ENCODE measurements around the gene KLHDC10. TPM values are rescaled to one million over a fixed set of nuclear protein-coding genes. Genes with fewer than 3 reads are reported as not detected.

KLHDC10 gene
- total and polyA plus RNA-seq, 2 of the 13 experiments (the other 11 are each of a cell fraction or from before 2014, with no cell fraction given) = 11.9 to 21.6 TPM

GRCh38 chr7:130113887-130114286 is 43.6 kb downstream of the KLHDC10 start (continued):
- no peak; the same call in 1 of the 2 replicates for TF ChIP-seq ZNF503 (CRISPR knock-in tag; IDR thresholded peaks at IDR 0.05)
- no peak for TF ChIP-seq MBNL3 (CRISPR knock-in tag; conservative IDR thresholded peaks at IDR 0.05)
- no peak for TF ChIP-seq SRSF9 (IDR thresholded peaks at IDR 0.05; ENCODE audit: borderline replicate concordance, insufficient read depth, low read depth, low read length, poor library complexity, severe bottlenecking)
- TF ChIP-seq ZNF17 (CRISPR knock-in tag; IDR thresholded peaks at IDR 0.05) = no peak
- no peak for TF ChIP-seq RFXANK (CRISPR knock-in tag; IDR thresholded peaks at IDR 0.05)
- no peak for TF ChIP-seq ZNF704 (CRISPR knock-in tag; IDR thresholded peaks at IDR 0.05; ENCODE audit: borderline replicate concordance)
- no peak for TF ChIP-seq PBX2 (CRISPR knock-in tag; IDR thresholded peaks at IDR 0.05)
- TF ChIP-seq ZBTB37 (CRISPR knock-in tag; IDR thresholded peaks at IDR 0.05) = no peak
- TF ChIP-seq ZZZ3 (CRISPR knock-in tag; IDR thresholded peaks at IDR 0.05; ENCODE audit: borderline replicate concordance) = no peak
- no peak for TF ChIP-seq TRIM24 (CRISPR knock-in tag; IDR thresholded peaks at IDR 0.05)
- no peak for TF ChIP-seq KDM1A (CRISPR knock-in tag; IDR thresholded peaks at IDR 0.05)
- TF ChIP-seq SMAD1 (CRISPR knock-in tag; IDR thresholded peaks at IDR 0.05; ENCODE audit: borderline replicate concordance, low read depth) = no peak
- TF ChIP-seq ZNF639 (CRISPR knock-in tag; conservative IDR thresholded peaks at IDR 0.05) = no peak
- TF ChIP-seq RARA (CRISPR knock-in tag; IDR thresholded peaks at IDR 0.05) = peak; percentile 69
- no peak for TF ChIP-seq ZNF296 (CRISPR knock-in tag; conservative IDR thresholded peaks at IDR 0.05)
- TF ChIP-seq XRCC5 (optimal IDR thresholded peaks at IDR 0.05; ENCODE audit: low read length) = no peak
- no peak for TF ChIP-seq ZFP90 (CRISPR knock-in tag; IDR thresholded peaks at IDR 0.05; ENCODE audit: borderline replicate concordance)
- no peak for TF ChIP-seq ZNF484 (CRISPR knock-in tag; IDR thresholded peaks at IDR 0.05; ENCODE audit: borderline replicate concordance, low read depth)
- TF ChIP-seq ZNF350 (CRISPR knock-in tag; IDR thresholded peaks at IDR 0.05; ENCODE audit: borderline replicate concordance, low read depth) = no peak
- TF ChIP-seq TCF7 (IDR thresholded peaks at IDR 0.05; ENCODE audit: low read depth) = peak; percentile 32; the same call in 1 of the 2 replicates
- no peak for TF ChIP-seq ZNF446 (CRISPR knock-in tag; IDR thresholded peaks at IDR 0.05)
- no peak for TF ChIP-seq NFE2 (CRISPR knock-in tag; IDR thresholded peaks at IDR 0.05)
- no peak for TF ChIP-seq HHEX (CRISPR knock-in tag; IDR thresholded peaks at IDR 0.05)
- no peak for TF ChIP-seq ZSCAN30 (CRISPR knock-in tag; IDR thresholded peaks at IDR 0.05)
